Activated CD4-positive, alpha-beta memory T cell treated with anti-CD3 and anti-CD28 coated beads, Interleukin-2, amount 10 ng/mL, durations not matched to agents 7 days and 5 days (primary cell): Measurements from ENCODE around the gene RSPH4A. TPM values are rescaled to one million over a fixed set of nuclear protein-coding genes. Genes with fewer than 3 reads are reported as not detected.
"Not testable (repeated sequence)": the region's sequence is repeated elsewhere in the genome, so short reads cannot be mapped to it uniquely, and the experiment has no call there.

Experiments used
- CTCF ChIA-PET: fragments of 350-600 bp; sonication (Branson Sonifier 250); formaldehyde crosslinking; loops from one replicate; lab custom pipeline; 2021; ENCODE audit warnings: antibody characterized with exemption, inconsistent platforms; lab: Charles Lee
- POLR2A ChIA-PET: fragments of 350-600 bp; sonication (Branson Sonifier 250); formaldehyde crosslinking; loops from one replicate; lab custom pipeline; 2021; ENCODE audit warnings: antibody characterized with exemption; lab: Charles Lee
- DNase-seq: peaks from one replicate; pipeline ENCODE4 v3.0.0-alpha.2; 2020
- H3K27ac Mint-ChIP-seq: one replicate; pipeline ENCODE4 v1.8.0; 2021; ENCODE audit warnings: mild to moderate bottlenecking, mixed read lengths
- H3K27me3 Mint-ChIP-seq: one replicate; pipeline ENCODE4 v1.8.0; 2021; ENCODE audit warnings: mixed read lengths
- H3K36me3 Mint-ChIP-seq: one replicate; pipeline ENCODE4 v1.8.0; 2021; ENCODE audit warnings: low read depth, mixed read lengths
- H3K4me1 Mint-ChIP-seq: one replicate; pipeline ENCODE4 v1.8.0; 2021; ENCODE audit warnings: mixed read lengths
- H3K4me3 Mint-ChIP-seq: one replicate; pipeline ENCODE4 v1.8.0; 2021; ENCODE audit warnings: mild to moderate bottlenecking, mixed read lengths
- H3K9me3 Mint-ChIP-seq: one replicate; pipeline ENCODE4 v1.8.0; 2021; ENCODE audit warnings: mixed read lengths
- total RNA-seq, 2 experiments: library from RNA; stranded (reverse); gene quantifications; one replicate each; pipeline ENCODE4 v1.2.3, GENCODE V29; 2021

Gene RSPH4A
- total RNA-seq, 2 experiments from 2014 or later = 0.10 to 0.15 TPM

GRCh38 chr6:116633685-116634084 lies 17.4 kb downstream of the RSPH4A start:
- Mint-ChIP-seq H3K4me1 (peaks cover 2% of the 10 kb centered on the region), H3K27ac (no peak overlapping the region), H3K27me3 (no peaks in the 10 kb centered on the region), H3K4me3 (no peak overlapping the region), H3K36me3 (peaks cover 29% of the 10 kb centered on the region), H3K9me3 (no peaks in the 10 kb centered on the region)
- ChIA-PET POLR2A (no interaction called here), CTCF (interaction anchor here (1.4 kb wide), 1 partner anchor 10 kb away, joined by 5 read pairs; no protein-coding TSS in a partner anchor)
- DNase-seq = no peak

- H3K36me3 Mint-ChIP-seq = peaks cover 36% of the 10 kb centered on the region
- POLR2A ChIA-PET = no interaction called here
- no peaks in the 10 kb centered on the region for H3K9me3 Mint-ChIP-seq
- CTCF ChIA-PET = interaction anchor here (0.7 to 0.8 kb wide), 2 partner anchors 41 to 112 kb away, joined by 3 read pairs; no protein-coding TSS in a partner anchor
- no peak overlapping the region for H3K4me3 Mint-ChIP-seq
- no peak for DNase-seq
- no peaks in the 10 kb centered on the region for H3K27me3 Mint-ChIP-seq
- peaks cover 6% of the 10 kb centered on the region for H3K4me1 Mint-ChIP-seq
- H3K27ac Mint-ChIP-seq = no peak overlapping the region
Measured at GRCh38 chr6:116648156-116648555, 31.9 kb downstream of the RSPH4A start.

- H3K27me3 Mint-ChIP-seq = no peaks in the 10 kb centered on the region
- DNase-seq = no peak
- H3K9me3 Mint-ChIP-seq = no peaks in the 10 kb centered on the region
- H3K27ac Mint-ChIP-seq = no peak overlapping the region
- H3K36me3 Mint-ChIP-seq = peaks cover 27% of the 10 kb centered on the region
- CTCF ChIA-PET = no interaction called here
- POLR2A ChIA-PET = interaction anchor here (0.6 kb wide), 1 partner anchor 27 kb away, joined by 3 read pairs; no protein-coding TSS in a partner anchor
- H3K4me1 Mint-ChIP-seq = peaks cover 6% of the 10 kb centered on the region
- H3K4me3 Mint-ChIP-seq = no peak overlapping the region
Measured at GRCh38 chr6:116649129-116649528, 32.9 kb downstream of the RSPH4A start.

DNA sequence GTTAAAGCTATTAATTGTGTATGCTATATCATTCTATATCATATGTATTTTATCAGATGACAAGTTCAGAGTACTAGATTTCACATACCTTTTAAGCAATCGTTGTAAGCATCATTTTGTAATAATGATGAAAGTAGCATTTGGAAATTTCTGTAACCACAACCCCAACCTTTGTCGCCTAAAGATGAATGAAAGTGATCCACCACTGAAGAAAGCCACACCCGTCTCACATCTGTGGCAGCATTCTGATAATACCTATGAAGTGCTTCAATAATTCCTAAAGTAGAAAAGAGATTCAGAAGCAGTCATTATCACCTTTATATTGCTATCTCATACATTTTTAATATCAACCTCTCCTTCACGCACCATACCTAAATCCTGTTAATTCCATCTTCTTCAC lies 35.6 kb downstream of the RSPH4A start:
- H3K36me3 Mint-ChIP-seq = peaks cover 32% of the 10 kb centered on the region
- no peak overlapping the region for H3K4me3 Mint-ChIP-seq
- no peaks in the 10 kb centered on the region for H3K27me3 Mint-ChIP-seq
- H3K4me1 Mint-ChIP-seq = peaks cover 6% of the 10 kb centered on the region
- H3K9me3 Mint-ChIP-seq = no peaks in the 10 kb centered on the region
- H3K27ac Mint-ChIP-seq = no peak overlapping the region
- ChIA-PET CTCF (no interaction called here), POLR2A (no interaction called here)
- DNase-seq = no peak

DNA sequence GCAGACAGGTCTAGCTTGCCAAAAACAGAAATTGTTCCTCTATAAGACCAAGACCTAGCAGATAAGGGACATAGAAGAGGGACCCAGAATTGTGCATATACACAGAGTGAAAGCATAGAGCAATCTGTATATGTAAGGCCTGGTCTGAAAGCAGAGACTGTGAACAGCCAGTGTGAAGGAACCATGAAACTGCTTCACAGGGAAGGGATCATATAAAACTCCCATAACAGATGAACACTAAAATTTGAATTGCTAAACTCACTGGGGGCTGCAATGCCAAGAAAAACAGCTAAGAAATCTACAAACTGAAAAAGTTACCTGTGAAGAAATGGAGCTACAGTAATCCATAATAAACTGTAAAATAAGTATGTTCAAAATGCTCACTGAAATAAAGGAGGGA lies 45.3 kb downstream of the RSPH4A start:
- Mint-ChIP-seq H3K27ac (no peak overlapping the region), H3K4me1 (peaks cover 46% of the 10 kb centered on the region), H3K9me3 (no peaks in the 10 kb centered on the region), H3K36me3 (peaks cover 55% of the 10 kb centered on the region), H3K27me3 (no peaks in the 10 kb centered on the region), H3K4me3 (no peak overlapping the region)
- DNase-seq = no peak
- CTCF ChIA-PET = interaction anchor here (0.9 to 1.0 kb wide), 2 partner anchors 15 to 25 kb away, joined by 3 read pairs; no protein-coding TSS in a partner anchor
- POLR2A ChIA-PET = no interaction called here

- ChIA-PET POLR2A (no interaction called here), CTCF (interaction anchor here (0.9 kb wide), 1 partner anchor 25 kb away, joined by 3 read pairs; no protein-coding TSS in a partner anchor)
- no peaks in the 10 kb centered on the region for H3K9me3 Mint-ChIP-seq
- H3K4me3 Mint-ChIP-seq = no peak overlapping the region
- H3K27me3 Mint-ChIP-seq = no peaks in the 10 kb centered on the region
- H3K4me1 Mint-ChIP-seq = peaks cover 51% of the 10 kb centered on the region
- H3K36me3 Mint-ChIP-seq = peaks cover 53% of the 10 kb centered on the region
- H3K27ac Mint-ChIP-seq = no peak overlapping the region
- no peak for DNase-seq
Measured at GRCh38 chr6:116662202-116662601, 45.9 kb downstream of the RSPH4A start.

DNA sequence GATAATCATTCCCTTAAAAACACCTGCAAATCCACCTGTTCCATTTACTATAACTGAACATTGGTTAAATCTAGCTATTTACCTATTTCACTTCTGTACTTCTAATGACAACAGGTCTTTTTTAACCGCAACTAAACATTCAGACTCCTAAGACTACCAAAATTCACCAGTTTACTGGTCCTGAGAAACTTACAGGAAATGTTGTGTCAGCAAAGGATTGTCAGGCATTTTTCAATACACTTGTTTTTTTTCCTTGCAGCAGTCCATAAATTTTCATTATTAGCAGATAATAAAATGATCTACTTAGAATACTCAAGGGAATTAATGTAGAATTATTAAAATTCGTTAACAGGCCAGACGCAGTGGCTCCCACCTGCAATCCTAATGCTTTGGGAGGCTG lies 47.0 kb downstream of the RSPH4A start:
- ChIA-PET POLR2A (no interaction called here), CTCF (interaction anchor here (1.0 kb wide), 1 partner anchor 28 kb away, joined by 4 read pairs; no protein-coding TSS in a partner anchor)
- H3K36me3 Mint-ChIP-seq = peaks cover 47% of the 10 kb centered on the region
- no peak overlapping the region for H3K27ac Mint-ChIP-seq
- no peaks in the 10 kb centered on the region for H3K27me3 Mint-ChIP-seq
- DNase-seq = no peak
- H3K4me1 Mint-ChIP-seq = peaks cover 61% of the 10 kb centered on the region
- H3K9me3 Mint-ChIP-seq = no peaks in the 10 kb centered on the region
- H3K4me3 Mint-ChIP-seq = no peak overlapping the region

DNA sequence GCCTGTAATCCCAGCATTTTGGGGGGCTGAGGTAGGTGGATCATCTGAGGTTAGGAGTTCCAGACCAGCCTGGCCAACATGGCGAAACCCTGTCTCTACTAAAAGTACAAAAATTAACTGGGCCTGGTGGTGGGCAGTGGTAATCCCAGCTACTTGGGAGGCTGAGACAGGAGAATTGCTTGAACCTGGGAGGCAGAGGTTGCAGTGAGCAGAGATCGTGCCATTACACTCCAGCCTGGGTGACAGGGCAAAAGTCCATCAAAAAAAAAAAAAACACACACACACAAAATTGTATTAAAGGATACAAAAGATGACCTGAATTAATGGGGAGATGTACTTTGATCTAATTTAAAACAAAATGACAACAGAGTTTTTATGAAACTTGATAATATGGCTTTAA lies 47.9 kb downstream of the RSPH4A start:
- not testable (repeated sequence) for H3K27me3 Mint-ChIP-seq, DNase-seq, H3K9me3 Mint-ChIP-seq, H3K27ac Mint-ChIP-seq, H3K4me3 Mint-ChIP-seq
- CTCF ChIA-PET = interaction anchor here (0.7 to 1.0 kb wide), 2 partner anchors 16 to 29 kb away, joined by 3 to 4 read pairs; no protein-coding TSS in a partner anchor
- Mint-ChIP-seq H3K36me3 (peaks cover 47% of the 10 kb centered on the region), H3K4me1 (peaks cover 61% of the 10 kb centered on the region)
- POLR2A ChIA-PET = interaction anchor here (1.3 kb wide), 1 partner anchor 36 kb away, joined by 4 read pairs; no protein-coding TSS in a partner anchor

GRCh38 chr6:116665464-116665863 lies 49.2 kb downstream of the RSPH4A start:
- CTCF ChIA-PET = interaction anchor here (1.0 kb wide), 1 partner anchor 21 kb away, joined by 3 read pairs; no protein-coding TSS in a partner anchor
- POLR2A ChIA-PET = interaction anchor here (1.3 to 4.3 kb wide), 3 partner anchors 16 to 94 kb away, joined by 4 to 38 read pairs (median 28); partner anchors contain the start of genes KPNA5 and RWDD1
- peaks cover 57% of the 10 kb centered on the region for H3K4me1 Mint-ChIP-seq

DNA sequence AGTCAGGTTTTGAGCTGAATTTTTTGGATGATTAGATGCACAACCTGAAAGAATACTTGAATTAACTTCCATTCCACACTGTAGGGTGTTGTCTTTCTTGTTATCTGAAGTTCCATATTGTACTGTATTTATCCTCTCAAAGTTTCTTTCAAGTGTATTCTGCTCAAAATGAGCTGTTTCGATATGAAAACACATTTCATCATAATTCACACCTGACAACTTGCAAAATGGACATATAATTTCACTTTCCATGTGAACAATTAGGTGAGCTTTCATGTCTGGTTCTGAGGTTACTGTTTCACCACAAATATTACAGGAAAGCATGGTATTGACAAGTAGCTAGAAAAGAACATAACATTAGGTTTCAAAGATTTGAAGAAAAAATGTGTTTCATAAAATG lies 50.6 kb downstream of the RSPH4A start:
- no peak for DNase-seq
- Mint-ChIP-seq H3K4me3 (peak overlapping the region; percentile 64), H3K36me3 (peaks cover 34% of the 10 kb centered on the region), H3K27ac (peak overlapping the region; percentile 1), H3K27me3 (peaks cover 10% of the 10 kb centered on the region), H3K4me1 (peaks cover 50% of the 10 kb centered on the region), H3K9me3 (no peaks in the 10 kb centered on the region)
- POLR2A ChIA-PET = interaction anchor here (0.7 to 4.3 kb wide), 3 partner anchors 15 to 387 kb away, joined by 3 to 38 read pairs (median 28); partner anchors contain the start of genes KPNA5, RWDD1 and TSPYL1
- CTCF ChIA-PET = interaction anchor here (1.3 kb wide), 1 partner anchor 132 kb away, joined by 3 read pairs; no protein-coding TSS in a partner anchor

More at GRCh38 chr6:116665464-116665863, 49.2 kb downstream of the RSPH4A start:
- no peak overlapping the region for H3K27ac Mint-ChIP-seq
- H3K4me3 Mint-ChIP-seq = peak overlapping the region; percentile 6
- peaks cover 40% of the 10 kb centered on the region for H3K36me3 Mint-ChIP-seq
- H3K9me3 Mint-ChIP-seq = no peaks in the 10 kb centered on the region
- DNase-seq = no peak
- H3K27me3 Mint-ChIP-seq = peaks cover 2% of the 10 kb centered on the region

DNA sequence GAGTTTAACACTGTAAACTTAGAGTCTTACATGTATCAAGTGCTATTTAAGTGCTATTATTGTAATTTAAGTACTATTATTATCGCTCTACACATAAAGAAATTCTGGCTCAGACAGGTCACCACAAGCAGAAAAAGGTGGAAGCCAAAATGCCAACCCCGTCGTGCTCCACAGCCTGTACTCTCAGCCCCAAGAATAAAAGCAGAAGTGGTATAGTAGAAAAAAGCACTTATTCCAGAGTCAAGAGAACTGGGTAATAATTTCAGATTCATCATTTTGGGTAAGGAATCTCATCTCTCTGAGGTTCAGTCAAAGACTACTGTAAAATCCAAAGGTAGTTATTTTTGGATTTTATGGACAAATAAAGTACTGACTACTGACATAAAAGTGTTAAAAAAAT lies 51.3 kb downstream of the RSPH4A start:
- H3K27me3 Mint-ChIP-seq = peaks cover 15% of the 10 kb centered on the region
- ChIA-PET POLR2A (interaction anchor here (3.9 to 4.3 kb wide), 2 partner anchors 14 to 96 kb away, joined by 28 to 38 read pairs; partner anchors contain the start of genes KPNA5 and RWDD1), CTCF (interaction anchor here (1.2 to 1.9 kb wide), 3 partner anchors 13 to 96 kb away, joined by 3 to 6 read pairs (median 4); partner anchors contain the start of genes KPNA5 and RWDD1)
- H3K27ac Mint-ChIP-seq = peak overlapping the region; percentile 90
- no peak for DNase-seq
- peaks cover 42% of the 10 kb centered on the region for H3K4me1 Mint-ChIP-seq
- peak overlapping the region; percentile 91 for H3K4me3 Mint-ChIP-seq
- peaks cover 28% of the 10 kb centered on the region for H3K36me3 Mint-ChIP-seq
- no peaks in the 10 kb centered on the region for H3K9me3 Mint-ChIP-seq

DNA sequence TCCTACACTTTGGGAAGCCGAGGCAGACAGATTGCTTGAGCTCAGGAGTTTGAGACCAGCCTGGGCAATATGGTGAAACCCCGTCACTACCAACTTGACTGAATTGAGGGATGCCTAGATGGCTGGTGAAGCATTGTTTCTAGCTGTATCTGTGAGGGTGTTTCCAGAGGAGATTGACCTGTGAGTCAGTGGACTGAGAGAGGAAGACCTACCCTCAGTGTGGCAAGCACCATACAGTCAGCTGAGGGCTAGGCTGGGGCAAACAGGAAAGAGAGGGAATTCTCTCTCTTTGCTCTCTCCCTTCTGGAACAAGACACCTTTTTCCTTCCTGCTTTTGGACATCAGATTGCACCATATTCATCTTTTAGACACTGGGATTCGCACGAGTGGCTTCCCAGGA lies 56.0 kb downstream of the RSPH4A start:
- no peak overlapping the region for H3K27ac Mint-ChIP-seq
- H3K9me3 Mint-ChIP-seq = no peaks in the 10 kb centered on the region
- peaks cover 15% of the 10 kb centered on the region for H3K27me3 Mint-ChIP-seq
- H3K4me3 Mint-ChIP-seq = no peak overlapping the region
- ChIA-PET POLR2A (interaction anchor here (1.1 to 1.9 kb wide), 2 partner anchors 8 to 9 kb away, joined by 4 to 9 read pairs; partner anchors contain the start of gene KPNA5), CTCF (no interaction called here)
- no peaks in the 10 kb centered on the region for H3K36me3 Mint-ChIP-seq
- H3K4me1 Mint-ChIP-seq = peaks cover 9% of the 10 kb centered on the region
- no peak for DNase-seq

GRCh38 chr6:116676021-116676420 lies 59.7 kb downstream of the RSPH4A start:
- H3K9me3 Mint-ChIP-seq = no peaks in the 10 kb centered on the region
- peaks cover 13% of the 10 kb centered on the region for H3K27me3 Mint-ChIP-seq
- ChIA-PET CTCF (no interaction called here), POLR2A (no interaction called here)
- H3K4me1 Mint-ChIP-seq = peaks cover 6% of the 10 kb centered on the region
- no peak for DNase-seq
- no peak overlapping the region for H3K27ac Mint-ChIP-seq
- H3K36me3 Mint-ChIP-seq = no peaks in the 10 kb centered on the region
- H3K4me3 Mint-ChIP-seq = no peak overlapping the region
